Measurements from ENCODE around the gene FNDC3A. TPM values are rescaled to one million over a fixed set of nuclear protein-coding genes. Genes with fewer than 3 reads are reported as not detected.
"Not testable (repeated sequence)": the region's sequence is repeated elsewhere in the genome, so short reads cannot be mapped to it uniquely, and the experiment has no call there.

FNDC3A gene
- total RNA-seq, 4 donors from 2014 or later = 90.3 to 125 (median 111) TPM

GRCh38 chr13:49064476-49064875, 88.8 kb downstream of the FNDC3A start:
- Histone ChIP-seq H3K27ac (no peak overlapping the region), H3K4me1 (peaks cover 0 to 6% of the 10 kb centered on the region in 2 donors), H3K27me3 (no peaks in the 10 kb centered on the region), H3K9me3 (no peaks in the 10 kb centered on the region), H3K36me3 (no peaks in the 10 kb centered on the region), H3K4me3 (replicated peaks in 1 of 3) (no peak overlapping the region)
- no peak for DNase-seq
- WGBS, 2 donors = 88 to 95% methylated on average over 3 of the region's 3 CpGs
- TF ChIP-seq POLR2A (IDR thresholded peaks at IDR 0.05) (no peak), CTCF (IDR thresholded peaks at IDR 0.05) (no peak)
- intact Hi-C loops (cut with DNase I) = no loop called here

DNA sequence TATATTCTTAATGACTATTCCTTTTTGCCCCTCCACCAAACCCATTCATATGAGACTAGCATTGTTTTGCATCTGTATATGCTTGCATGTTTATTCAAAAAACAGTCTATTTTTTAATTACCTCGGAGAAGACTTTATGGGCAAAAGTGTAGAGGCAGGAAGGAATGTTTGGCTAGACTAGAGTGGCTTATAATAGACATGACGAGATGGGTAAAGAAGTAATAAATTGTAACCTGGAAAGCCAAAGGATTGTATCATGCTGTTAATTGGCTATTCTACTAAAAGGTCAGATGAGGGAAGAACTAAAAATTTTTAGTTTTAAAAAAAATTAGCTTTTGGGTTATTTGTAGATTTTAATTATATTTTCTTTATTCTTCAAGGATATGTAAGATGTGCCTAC, 91.1 kb downstream of the FNDC3A start:
- Histone ChIP-seq H3K27me3 (no peaks in the 10 kb centered on the region), H3K4me1 (peaks cover 0 to 6% of the 10 kb centered on the region in 2 donors), H3K36me3 (no peaks in the 10 kb centered on the region), H3K27ac (no peak overlapping the region), H3K9me3 (no peaks in the 10 kb centered on the region), H3K4me3 (replicated peaks in 1 of 3) (no peak overlapping the region)
- no peak for DNase-seq
- TF ChIP-seq CTCF (IDR thresholded peaks at IDR 0.05) = no peak
- intact Hi-C loops (cut with DNase I) = no loop called here
- WGBS, 2 donors = 91 to 95% methylated on average over 2 of the region's 2 CpGs

- intact Hi-C loops (cut with DNase I); H3K36me3 ChIP-seq; H3K4me3 ChIP-seq (replicated peaks in 1 of 3); H3K9me3 ChIP-seq; H3K27ac ChIP-seq; DNase-seq; H3K4me1 ChIP-seq; H3K27me3 ChIP-seq: not testable (repeated sequence)
- 97 to 100% methylated on average over 1 of the region's 1 CpG for WGBS, 2 donors
These were observed 92.8 kb downstream of the FNDC3A start for GRCh38 chr13:49068498-49068897.

DNA sequence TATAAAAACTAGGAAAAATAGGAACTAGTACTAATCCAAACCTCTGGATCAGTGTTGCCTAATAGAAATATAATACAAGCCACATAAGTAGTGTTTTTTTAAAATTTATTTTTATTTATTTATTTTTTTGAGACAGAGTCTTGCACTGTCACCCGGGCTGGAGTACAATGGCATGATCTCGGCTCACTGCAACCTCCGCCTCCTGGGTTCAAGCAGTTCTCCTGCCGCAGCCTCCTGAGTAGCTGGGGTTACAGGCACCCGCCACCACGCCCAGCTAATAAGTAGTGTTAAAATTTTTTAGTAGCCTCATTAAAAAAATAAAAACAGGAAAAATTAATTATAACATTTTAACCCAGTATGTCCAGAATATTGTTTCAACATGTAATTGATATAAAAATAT, 94.3 kb downstream of the FNDC3A start:
- H3K9me3 ChIP-seq; H3K36me3 ChIP-seq; H3K4me1 ChIP-seq; intact Hi-C loops (cut with DNase I); H3K4me3 ChIP-seq (replicated peaks in 1 of 3); DNase-seq; H3K27me3 ChIP-seq; H3K27ac ChIP-seq: not testable (repeated sequence)
- 97% methylated on average over 6 of the region's 6 CpGs for WGBS, 2 donors

- no peaks in the 10 kb centered on the region for H3K27me3 ChIP-seq
- 96 to 97% methylated on average over 1 of the region's 1 CpG for WGBS, 2 donors
- intact Hi-C loops (cut with DNase I) = no loop called here
These were observed 95.7 kb downstream of the FNDC3A start for GRCh38 chr13:49071341-49071937.

More at GRCh38 chr13:49071341-49071937, 95.7 kb downstream of the FNDC3A start:
- Histone ChIP-seq H3K4me1 (no peaks in the 10 kb centered on the region), H3K27ac (no peak overlapping the region), H3K9me3 (no peaks in the 10 kb centered on the region), H3K4me3 (replicated peaks in 1 of 3) (no peak overlapping the region), H3K36me3 (no peaks in the 10 kb centered on the region)
- DNase-seq = no peak
- TF ChIP-seq POLR2A (IDR thresholded peaks at IDR 0.05) (no peak), CTCF (IDR thresholded peaks at IDR 0.05) (no peak)

All from thyroid gland (tissue), 4 donors.